ENCODE measurements around the gene KCNIP4. TPM values are rescaled to one million over a fixed set of nuclear protein-coding genes. Genes with fewer than 3 reads are reported as not detected.

KCNIP4 gene
- total and polyA plus RNA-seq, 4 donors: not detected

DNA sequence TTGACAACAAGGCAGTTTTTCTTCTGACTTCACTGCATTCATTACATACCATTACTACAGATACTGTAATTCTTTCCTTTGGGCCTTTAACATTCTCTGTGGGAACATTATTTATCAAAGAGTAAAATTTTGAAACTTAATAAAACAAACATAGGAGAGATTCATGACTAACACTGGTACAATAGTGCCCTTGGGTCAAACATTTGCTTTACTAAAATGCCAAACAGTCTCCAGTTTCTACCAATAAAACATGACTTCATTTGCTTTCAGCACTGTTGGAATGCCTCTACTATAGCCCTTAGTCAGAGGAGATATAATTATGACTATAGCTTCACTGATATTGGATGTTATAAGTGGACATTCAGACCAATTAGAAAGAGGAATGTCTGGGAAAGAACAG, 766.9 kb downstream of the KCNIP4 start:
- H3K27ac ChIP-seq (ENCODE audit: low read depth in 1 of 2, low read length in 2 of 2): no peak overlapping the region

DNA sequence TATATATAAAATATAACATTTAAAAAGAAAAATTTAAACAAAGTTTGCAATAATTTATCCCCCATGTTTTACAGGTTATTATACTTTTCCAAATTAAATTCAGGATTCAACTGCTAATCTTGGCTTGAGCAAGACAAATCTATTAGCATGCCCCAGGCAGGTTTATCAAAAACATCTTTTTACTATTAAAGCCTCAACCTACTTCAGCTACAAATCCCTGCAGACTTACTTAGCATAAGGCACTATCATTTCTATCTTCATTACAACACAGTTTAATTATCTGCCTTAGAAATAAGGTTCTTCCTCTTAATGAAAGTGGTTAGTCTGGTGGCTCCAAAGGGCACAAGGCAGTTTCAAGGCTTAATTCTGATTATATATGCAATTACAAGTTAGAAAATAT, 770.7 kb downstream of the KCNIP4 start:
- intact Hi-C loops (cut with DNase I): no loop called here
- no peak for DNase-seq
- H3K4me1 ChIP-seq (ENCODE audit: control insufficient read depth in 1 of 2, insufficient read depth in 2 of 2, low read length in 2 of 2): no peaks in the 10 kb centered on the region
- no peak for ATAC-seq (ENCODE audit: low FRiP score)
- no peaks in the 10 kb centered on the region for H3K9me3 ChIP-seq (ENCODE audit: control insufficient read depth, low read length)
- H3K27ac ChIP-seq (ENCODE audit: low read depth in 1 of 2, low read length in 2 of 2): no peak overlapping the region
- H3K36me3 ChIP-seq (ENCODE audit: control insufficient read depth in 1 of 2, insufficient read depth in 2 of 2, low read length in 1 of 2): no peaks in the 10 kb centered on the region
- no peaks in the 10 kb centered on the region for H3K27me3 ChIP-seq (ENCODE audit: control insufficient read depth in 1 of 2, insufficient read depth in 2 of 2, low read length in 1 of 2)
- H3K4me3 ChIP-seq (ENCODE audit: low read length in 2 of 2): no peak overlapping the region

More for the DNA sequence above, 766.9 kb downstream of the KCNIP4 start:
- DNase-seq (no peak), ATAC-seq (ENCODE audit: low FRiP score) (no peak)
- no peaks in the 10 kb centered on the region for H3K36me3 ChIP-seq (ENCODE audit: control insufficient read depth in 1 of 2, insufficient read depth in 2 of 2, low read length in 1 of 2)
- no peaks in the 10 kb centered on the region for H3K4me1 ChIP-seq (ENCODE audit: control insufficient read depth in 1 of 2, insufficient read depth in 2 of 2, low read length in 2 of 2)
- intact Hi-C loops (cut with DNase I): no loop called here
- H3K4me3 ChIP-seq (ENCODE audit: low read length in 2 of 2): no peak overlapping the region
- H3K9me3 ChIP-seq (ENCODE audit: control insufficient read depth, low read length): no peaks in the 10 kb centered on the region
- no peaks in the 10 kb centered on the region for H3K27me3 ChIP-seq (ENCODE audit: control insufficient read depth in 1 of 2, insufficient read depth in 2 of 2, low read length in 1 of 2)

DNA sequence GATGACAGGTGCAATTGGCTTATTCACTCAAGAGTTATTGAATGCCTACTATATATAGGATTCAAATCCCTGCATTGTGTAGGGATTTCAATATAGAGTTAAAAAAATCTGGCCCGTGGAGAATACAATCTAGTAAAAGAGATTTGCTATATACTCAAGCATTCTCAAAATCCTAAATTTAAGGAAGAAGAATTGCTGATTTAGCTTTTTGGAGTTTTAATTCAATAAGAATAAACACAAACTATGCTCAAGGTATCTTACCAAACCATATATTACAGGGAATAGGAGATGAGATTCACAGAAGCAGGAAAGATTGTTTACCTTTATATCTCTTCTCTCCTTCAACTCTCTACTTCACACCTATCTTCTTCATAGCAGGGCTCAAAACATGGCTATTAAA, 771.5 kb downstream of the KCNIP4 start:
- intact Hi-C loops (cut with DNase I): no loop called here
- Histone ChIP-seq H3K4me3 (ENCODE audit: low read length in 2 of 2) (no peak overlapping the region), H3K27ac (ENCODE audit: low read depth in 1 of 2, low read length in 2 of 2) (no peak overlapping the region), H3K9me3 (ENCODE audit: control insufficient read depth, low read length) (no peaks in the 10 kb centered on the region), H3K27me3 (ENCODE audit: control insufficient read depth in 1 of 2, insufficient read depth in 2 of 2, low read length in 1 of 2) (no peaks in the 10 kb centered on the region), H3K4me1 (ENCODE audit: control insufficient read depth in 1 of 2, insufficient read depth in 2 of 2, low read length in 2 of 2) (no peaks in the 10 kb centered on the region), H3K36me3 (ENCODE audit: control insufficient read depth in 1 of 2, insufficient read depth in 2 of 2, low read length in 1 of 2) (no peaks in the 10 kb centered on the region)
- WGBS, 2 donors: 73 to 77% methylated on average over 1 of the region's 1 CpG
- ATAC-seq (ENCODE audit: low FRiP score) (no peak), DNase-seq (no peak)

DNA sequence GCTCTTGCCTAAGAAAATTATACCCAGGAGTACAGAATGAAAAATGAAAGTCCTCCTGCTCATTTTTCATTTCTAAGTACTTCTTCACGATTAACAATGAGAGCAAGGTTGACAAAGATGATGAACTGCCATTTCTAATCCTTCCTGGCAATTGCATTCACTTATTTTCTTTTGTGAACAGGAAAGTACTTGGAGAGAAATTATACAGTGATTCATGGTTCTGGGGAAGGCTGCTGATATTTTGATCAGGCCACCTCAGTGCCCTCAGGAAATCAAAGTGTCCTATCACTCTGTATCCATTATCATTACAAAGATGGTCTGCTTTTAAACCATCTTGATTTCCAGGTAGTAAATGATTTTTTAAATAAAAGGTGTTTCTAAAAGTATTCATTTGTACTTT, 780.9 kb downstream of the KCNIP4 start:
- H3K4me3 ChIP-seq (ENCODE audit: low read length in 2 of 2): no peak overlapping the region
- peaks cover 1% of the 10 kb centered on the region for H3K9me3 ChIP-seq (ENCODE audit: control insufficient read depth, low read length)
- WGBS, 2 donors: 31 to 46% methylated on average over 1 of the region's 1 CpG
- intact Hi-C loops (cut with DNase I): no loop called here
- no peak overlapping the region for H3K27ac ChIP-seq (ENCODE audit: low read depth in 1 of 2, low read length in 2 of 2)
- DNase-seq: no peak
- no peaks in the 10 kb centered on the region for H3K4me1 ChIP-seq (ENCODE audit: control insufficient read depth in 1 of 2, insufficient read depth in 2 of 2, low read length in 2 of 2)
- ATAC-seq (ENCODE audit: low FRiP score): no peak
- no peaks in the 10 kb centered on the region for H3K27me3 ChIP-seq (ENCODE audit: control insufficient read depth in 1 of 2, insufficient read depth in 2 of 2, low read length in 1 of 2)
- no peaks in the 10 kb centered on the region for H3K36me3 ChIP-seq (ENCODE audit: control insufficient read depth in 1 of 2, insufficient read depth in 2 of 2, low read length in 1 of 2)

DNA sequence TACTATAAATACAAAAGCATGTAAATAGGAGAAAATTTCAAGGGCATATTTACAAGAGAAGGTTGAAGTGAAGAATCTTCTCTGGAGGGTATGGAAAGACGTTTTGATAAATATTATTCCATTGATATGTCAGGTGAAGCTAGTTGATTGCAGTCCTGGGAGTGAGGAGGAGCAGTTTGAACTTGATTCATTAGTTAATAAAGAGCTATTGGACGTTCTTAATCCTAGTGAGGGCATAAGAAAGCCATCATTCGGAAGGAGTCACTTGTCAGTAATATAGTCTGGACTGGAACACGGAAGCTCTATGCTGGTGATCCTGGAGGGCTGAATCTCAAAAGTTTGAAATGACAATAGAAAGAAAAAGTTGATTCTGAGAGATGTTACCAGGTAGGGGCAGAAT, 793.2 kb downstream of the KCNIP4 start:
- H3K9me3 ChIP-seq (ENCODE audit: control insufficient read depth, low read length): no peaks in the 10 kb centered on the region
- H3K27ac ChIP-seq (ENCODE audit: low read depth in 1 of 2, low read length in 2 of 2): no peak overlapping the region
- H3K27me3 ChIP-seq (ENCODE audit: control insufficient read depth in 1 of 2, insufficient read depth in 2 of 2, low read length in 1 of 2): peaks cover 0 to 2% of the 10 kb centered on the region in 2 donors
- intact Hi-C loops (cut with DNase I): no loop called here
- DNase-seq (no peak), ATAC-seq (ENCODE audit: low FRiP score) (no peak)
- H3K4me3 ChIP-seq (ENCODE audit: low read length in 2 of 2): no peak overlapping the region
- 52 to 58% methylated on average over 4 of the region's 4 CpGs for WGBS, 2 donors
- no peaks in the 10 kb centered on the region for H3K36me3 ChIP-seq (ENCODE audit: control insufficient read depth in 1 of 2, insufficient read depth in 2 of 2, low read length in 1 of 2)
- no peaks in the 10 kb centered on the region for H3K4me1 ChIP-seq (ENCODE audit: control insufficient read depth in 1 of 2, insufficient read depth in 2 of 2, low read length in 2 of 2)

DNA sequence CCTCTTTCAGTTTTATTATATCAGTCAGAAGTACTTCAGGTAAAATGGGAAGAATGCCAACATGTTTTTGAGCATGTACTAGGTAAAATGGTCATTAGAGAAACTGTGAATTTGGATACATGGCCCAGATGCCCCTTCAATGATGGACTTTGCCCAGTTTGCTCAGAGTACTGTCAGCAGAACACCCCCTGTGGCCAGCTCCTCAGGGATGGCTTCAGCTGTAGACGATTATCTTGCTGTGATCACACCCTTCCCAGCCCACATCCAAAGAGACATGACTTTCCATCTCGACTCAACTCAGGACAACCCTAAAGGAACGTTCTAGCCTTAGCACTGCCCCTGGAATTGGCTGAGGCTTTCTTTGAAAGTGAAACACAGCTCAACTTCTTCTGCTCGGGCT, 809.2 kb downstream of the KCNIP4 start:
- Histone ChIP-seq H3K4me1 (ENCODE audit: control insufficient read depth in 1 of 2, insufficient read depth in 2 of 2, low read length in 2 of 2) (no peaks in the 10 kb centered on the region), H3K4me3 (ENCODE audit: low read length in 2 of 2) (no peak overlapping the region), H3K36me3 (ENCODE audit: control insufficient read depth in 1 of 2, insufficient read depth in 2 of 2, low read length in 1 of 2) (no peaks in the 10 kb centered on the region), H3K9me3 (ENCODE audit: control insufficient read depth, low read length) (no peaks in the 10 kb centered on the region), H3K27ac (ENCODE audit: low read depth in 1 of 2, low read length in 2 of 2) (no peak overlapping the region), H3K27me3 (ENCODE audit: control insufficient read depth in 1 of 2, insufficient read depth in 2 of 2, low read length in 1 of 2) (no peaks in the 10 kb centered on the region)
- ATAC-seq (ENCODE audit: low FRiP score) (no peak), DNase-seq (no peak)
- intact Hi-C loops (cut with DNase I): loop anchor here in 1 of 2 donors (10.0 kb wide), 1 partner anchor 365 kb away; no protein-coding TSS in a partner anchor
- 72 to 79% methylated on average over 4 of the region's 4 CpGs for WGBS, 2 donors

DNA sequence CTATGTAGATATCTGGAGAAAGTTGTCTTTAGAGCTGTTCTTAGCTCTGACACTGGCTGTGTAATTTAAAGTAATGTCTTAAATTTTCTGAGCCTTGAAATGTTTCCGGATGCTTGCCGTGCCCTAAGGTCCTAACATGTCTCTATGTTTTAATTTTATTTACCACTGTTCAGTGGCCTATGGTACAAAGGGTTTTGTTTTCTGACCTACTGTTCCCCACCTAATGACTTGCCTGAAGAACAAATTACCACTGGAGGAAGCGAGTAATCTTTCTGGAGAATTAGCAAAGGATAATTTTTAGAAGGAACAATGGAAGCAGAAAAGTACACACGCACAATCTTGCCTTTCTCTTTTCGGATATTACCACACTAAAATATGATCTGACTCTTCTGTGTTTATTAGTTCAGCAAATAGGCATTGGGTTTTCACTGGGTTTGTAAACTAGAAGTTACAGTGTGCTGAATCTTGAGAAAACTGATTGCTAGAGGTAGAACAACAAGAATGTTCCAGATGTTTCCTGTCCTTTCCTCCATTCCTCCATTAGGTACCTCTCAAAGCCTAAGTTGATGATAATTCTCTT, 812.4 kb downstream of the KCNIP4 start:
- Histone ChIP-seq H3K9me3 (ENCODE audit: control insufficient read depth, low read length) (no peaks in the 10 kb centered on the region), H3K36me3 (ENCODE audit: control insufficient read depth in 1 of 2, insufficient read depth in 2 of 2, low read length in 1 of 2) (no peaks in the 10 kb centered on the region), H3K27me3 (ENCODE audit: control insufficient read depth in 1 of 2, insufficient read depth in 2 of 2, low read length in 1 of 2) (no peaks in the 10 kb centered on the region), H3K4me3 (ENCODE audit: low read length in 2 of 2) (no peak overlapping the region), H3K4me1 (ENCODE audit: control insufficient read depth in 1 of 2, insufficient read depth in 2 of 2, low read length in 2 of 2) (no peaks in the 10 kb centered on the region), H3K27ac (ENCODE audit: low read depth in 1 of 2, low read length in 2 of 2) (no peak overlapping the region)
- intact Hi-C loops (cut with DNase I): loop anchor here in 1 of 2 donors (10.0 kb wide), 1 partner anchor 361 kb away; no protein-coding TSS in a partner anchor
- no peak for ATAC-seq (ENCODE audit: low FRiP score)
- no peak for DNase-seq
- WGBS, 2 donors: 84 to 87% methylated on average over 5 of the region's 5 CpGs

DNA sequence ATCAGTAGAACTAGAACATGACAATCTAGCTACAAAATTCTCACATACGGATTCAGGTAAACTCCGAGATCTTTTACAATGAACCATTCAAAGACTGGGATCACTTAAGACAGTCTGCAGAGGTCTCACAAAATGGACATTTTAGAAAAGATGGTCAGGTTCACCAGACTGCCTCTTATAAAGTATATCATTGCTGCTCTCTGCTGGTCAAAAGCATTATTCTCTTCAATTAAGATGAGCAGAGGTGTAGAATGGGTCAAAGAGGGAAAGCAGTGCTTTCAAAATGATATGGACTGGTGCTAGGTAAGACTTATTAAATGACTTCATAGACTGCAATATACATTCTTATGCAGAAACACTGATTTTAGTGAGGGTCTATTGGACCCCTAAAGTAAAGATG, 813.6 kb downstream of the KCNIP4 start:
- no peak overlapping the region for H3K4me3 ChIP-seq (ENCODE audit: low read length in 2 of 2)
- no peaks in the 10 kb centered on the region for H3K36me3 ChIP-seq (ENCODE audit: control insufficient read depth in 1 of 2, insufficient read depth in 2 of 2, low read length in 1 of 2)
- intact Hi-C loops (cut with DNase I): loop anchor here in 1 of 2 donors (10.0 kb wide), 1 partner anchor 360 kb away; no protein-coding TSS in a partner anchor
- DNase-seq: no peak
- H3K9me3 ChIP-seq (ENCODE audit: control insufficient read depth, low read length): no peaks in the 10 kb centered on the region
- no peaks in the 10 kb centered on the region for H3K4me1 ChIP-seq (ENCODE audit: control insufficient read depth in 1 of 2, insufficient read depth in 2 of 2, low read length in 2 of 2)
- no peak overlapping the region for H3K27ac ChIP-seq (ENCODE audit: low read depth in 1 of 2, low read length in 2 of 2)
- no peak for ATAC-seq (ENCODE audit: low FRiP score)
- WGBS, 2 donors: 86 to 87% methylated on average over 2 of the region's 2 CpGs
- H3K27me3 ChIP-seq (ENCODE audit: control insufficient read depth in 1 of 2, insufficient read depth in 2 of 2, low read length in 1 of 2): no peaks in the 10 kb centered on the region

DNA sequence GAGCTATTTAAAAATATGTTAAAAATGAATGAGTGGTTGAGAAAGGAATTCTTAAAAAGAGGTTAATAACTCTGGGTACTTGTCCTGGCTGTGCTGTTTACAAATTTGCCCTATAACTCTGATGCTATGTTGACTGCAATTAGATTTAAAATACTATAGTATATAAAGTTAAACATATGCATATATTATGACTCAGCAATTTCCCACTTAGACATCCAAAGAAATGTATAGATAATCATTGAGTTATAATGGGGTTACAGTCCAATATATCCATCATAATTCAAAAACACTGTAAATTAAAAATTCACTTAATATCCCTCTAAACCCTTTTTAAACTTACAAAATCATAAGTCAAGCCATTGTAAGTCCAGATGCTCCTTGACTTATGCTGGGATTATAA, 818.0 kb downstream of the KCNIP4 start:
- Histone ChIP-seq H3K27ac (ENCODE audit: low read depth in 1 of 2, low read length in 2 of 2) (no peak overlapping the region), H3K9me3 (ENCODE audit: control insufficient read depth, low read length) (no peaks in the 10 kb centered on the region), H3K4me3 (ENCODE audit: low read length in 2 of 2) (no peak overlapping the region), H3K36me3 (ENCODE audit: control insufficient read depth in 1 of 2, insufficient read depth in 2 of 2, low read length in 1 of 2) (no peaks in the 10 kb centered on the region), H3K27me3 (ENCODE audit: control insufficient read depth in 1 of 2, insufficient read depth in 2 of 2, low read length in 1 of 2) (no peaks in the 10 kb centered on the region), H3K4me1 (ENCODE audit: control insufficient read depth in 1 of 2, insufficient read depth in 2 of 2, low read length in 2 of 2) (no peaks in the 10 kb centered on the region)
- ATAC-seq (ENCODE audit: low FRiP score) (no peak), DNase-seq (no peak)
- intact Hi-C loops (cut with DNase I): loop anchor here in 1 of 2 donors (10.0 kb wide), 1 partner anchor 356 kb away; no protein-coding TSS in a partner anchor
